Subcutaneous abdominal adipose tissue (tissue), 5 donors: ENCODE measurements around the gene USO1.
"Not testable (repeated sequence)": the region's sequence is repeated elsewhere in the genome, so short reads cannot be mapped to it uniquely, and the experiment has no call there.

Experiments used
- H3K27ac ChIP-seq: one replicate; pipeline ENCODE4 v1.7.0; 2013; ENCODE audit warnings: low read depth, mild to moderate bottlenecking, inconsistent platforms, low read length, moderate library complexity
- H3K27me3 ChIP-seq, 5 donors: one replicate each; pipeline ENCODE4 v1.7.0; 2013; ENCODE audit warnings: low read length in 5 of 5, inconsistent platforms in 1 of 5; ENCODE audit not compliant: control insufficient read depth in 5 of 5, insufficient read depth in 4 of 5
- H3K36me3 ChIP-seq, 5 donors: one replicate each; pipeline ENCODE4 v1.7.0; 2013; ENCODE audit warnings: low read length in 5 of 5; ENCODE audit not compliant: control insufficient read depth in 5 of 5, insufficient read depth in 5 of 5
- H3K4me1 ChIP-seq, 5 donors: one replicate each; pipeline ENCODE4 v1.7.0; 2013; ENCODE audit warnings: low read length in 5 of 5, mild to moderate bottlenecking in 3 of 5, moderate library complexity in 1 of 5; ENCODE audit not compliant: control insufficient read depth in 5 of 5, insufficient read depth in 5 of 5
- H3K4me3 ChIP-seq, 5 donors: one replicate each; pipeline ENCODE4 v1.7.0; 2013; ENCODE audit warnings: low read length in 5 of 5, low read depth in 1 of 5
- H3K9ac ChIP-seq, 5 donors: one replicate each; pipeline ENCODE4 v1.7.0; 2013; ENCODE audit warnings: low read length in 5 of 5, mild to moderate bottlenecking in 4 of 5, moderate library complexity in 3 of 5
- H3K9me3 ChIP-seq, 5 donors: one replicate each; pipeline ENCODE4 v1.7.0; 2013; ENCODE audit warnings: low read length in 5 of 5; ENCODE audit not compliant: control insufficient read depth in 5 of 5
- donor health status: healthy.
- donor health status: healthy.
- donor health status: healthy.
- donor health status: healthy.
- donor health status: healthy.

The USO1 gene

GRCh38 chr4:75724066-75724866, at the start of gene USO1:
Gene USO1, plus strand, starts transcription at chr4:75724577. Its CDS starts 243 bp downstream, at chr4:75724820.
- Histone ChIP-seq H3K4me1 (peaks cover 0 to 36% (median 33%) of the 10 kb centered on the region in 5 donors), H3K36me3 (no peaks in the 10 kb centered on the region), H3K9ac (peak within 1 kb of the TSS; percentile 90 to 99 (median 98)), H3K4me3 (peak within 1 kb of the TSS; percentile 90 to 99 (median 99)), H3K27me3 (no peaks in the 10 kb centered on the region), H3K27ac (peak within 1 kb of the TSS; percentile 97), H3K9me3 (no peaks in the 10 kb centered on the region)

GRCh38 chr4:75675004-75675531, 49.3 kb upstream of the USO1 start:
- no peaks in the 10 kb centered on the region for H3K9me3 ChIP-seq
- H3K9ac ChIP-seq = no peak overlapping the region
- no peak overlapping the region for H3K27ac ChIP-seq
- H3K4me1 ChIP-seq = peaks cover 7 to 31% (median 22%) of the 10 kb centered on the region in 5 donors
- no peaks in the 10 kb centered on the region for H3K27me3 ChIP-seq
- H3K4me3 ChIP-seq = no peak overlapping the region
- H3K36me3 ChIP-seq = no peaks in the 10 kb centered on the region

GRCh38 chr4:75678473-75678872, 45.9 kb upstream of the USO1 start:
- no peak overlapping the region for H3K27ac ChIP-seq
- no peaks in the 10 kb centered on the region for H3K36me3 ChIP-seq
- H3K9me3 ChIP-seq = no peaks in the 10 kb centered on the region
- no peaks in the 10 kb centered on the region for H3K27me3 ChIP-seq
- no peak overlapping the region for H3K9ac ChIP-seq
- H3K4me3 ChIP-seq = no peak overlapping the region
- peaks cover 4 to 9% (median 7%) of the 10 kb centered on the region in 5 donors for H3K4me1 ChIP-seq

- Histone ChIP-seq H3K27me3 (no peaks in the 10 kb centered on the region), H3K36me3 (no peaks in the 10 kb centered on the region), H3K9ac (no peak overlapping the region), H3K4me3 (no peak overlapping the region), H3K4me1 (peaks cover 1 to 4% (median 3%) of the 10 kb centered on the region in 5 donors), H3K9me3 (no peaks in the 10 kb centered on the region), H3K27ac (no peak overlapping the region)
Observed at GRCh38 chr4:75678965-75679364, 45.4 kb upstream of the USO1 start.

- Histone ChIP-seq H3K36me3 (no peaks in the 10 kb centered on the region), H3K9me3 (no peaks in the 10 kb centered on the region), H3K4me1 (no peaks in the 10 kb centered on the region), H3K27ac (no peak overlapping the region), H3K9ac (no peak overlapping the region), H3K27me3 (no peaks in the 10 kb centered on the region), H3K4me3 (no peak overlapping the region)
Observed at GRCh38 chr4:75679876-75680575, 44.4 kb upstream of the USO1 start.

- Histone ChIP-seq H3K27ac (no peak overlapping the region), H3K4me1 (no peaks in the 10 kb centered on the region), H3K9ac (no peak overlapping the region)
Observed at GRCh38 chr4:75683482-75684155, 40.8 kb upstream of the USO1 start.

GRCh38 chr4:75685546-75686189, 38.7 kb upstream of the USO1 start:
- H3K4me3 ChIP-seq = no peak overlapping the region
- no peak overlapping the region for H3K27ac ChIP-seq
- no peaks in the 10 kb centered on the region for H3K9me3 ChIP-seq
- H3K9ac ChIP-seq = no peak overlapping the region
- H3K27me3 ChIP-seq = no peaks in the 10 kb centered on the region
- no peaks in the 10 kb centered on the region for H3K36me3 ChIP-seq
- no peaks in the 10 kb centered on the region for H3K4me1 ChIP-seq

More at GRCh38 chr4:75683482-75684155, 40.8 kb upstream of the USO1 start:
- no peak overlapping the region for H3K4me3 ChIP-seq
- H3K36me3 ChIP-seq = no peaks in the 10 kb centered on the region
- H3K9me3 ChIP-seq = no peaks in the 10 kb centered on the region
- H3K27me3 ChIP-seq = no peaks in the 10 kb centered on the region

GRCh38 chr4:75686346-75686745, 38.0 kb upstream of the USO1 start:
- Histone ChIP-seq H3K9ac (no peak overlapping the region), H3K27me3 (no peaks in the 10 kb centered on the region), H3K27ac (no peak overlapping the region)

GRCh38 chr4:75687125-75687524, 37.3 kb upstream of the USO1 start:
- H3K9me3 ChIP-seq, H3K4me1 ChIP-seq, H3K4me3 ChIP-seq, H3K9ac ChIP-seq, H3K27ac ChIP-seq, H3K27me3 ChIP-seq, H3K36me3 ChIP-seq: not testable (repeated sequence)

More at GRCh38 chr4:75686346-75686745, 38.0 kb upstream of the USO1 start:
- Histone ChIP-seq H3K9me3 (no peaks in the 10 kb centered on the region), H3K36me3 (no peaks in the 10 kb centered on the region), H3K4me1 (no peaks in the 10 kb centered on the region), H3K4me3 (no peak overlapping the region)
